HG03103 (cell line): ENCODE measurements around the gene BACE2.
"Not testable (repeated sequence)": the region's sequence is repeated elsewhere in the genome, so short reads cannot be mapped to it uniquely, and the experiment has no call there.

Source experiments
- ATAC-seq: cut with Tn5 transposase; IDR thresholded peaks from one replicate; pipeline ENCODE4 v1.9.1; 2021; ENCODE audit warnings: low read depth; ENCODE audit not compliant: unreplicated experiment

The BACE2 gene

DNA sequence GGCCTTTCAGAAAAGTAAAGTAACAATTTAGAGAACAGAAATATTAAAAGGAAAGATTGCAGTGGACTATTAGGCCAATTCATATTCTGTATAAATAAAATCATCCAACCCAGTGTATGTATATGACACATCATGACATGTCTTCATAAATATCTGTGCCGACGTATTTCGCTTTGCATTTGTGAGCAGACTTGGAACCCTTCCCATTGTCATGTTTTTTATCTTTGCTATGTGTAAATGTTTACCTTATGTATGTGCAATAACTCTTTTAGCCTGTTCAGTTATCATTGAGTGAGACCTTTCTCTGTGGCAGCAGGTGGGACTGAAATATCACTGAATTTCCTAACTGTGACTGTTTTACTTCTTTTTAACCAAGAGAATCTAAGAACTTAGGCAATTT is 90.7 kb downstream of the BACE2 start:
- ATAC-seq = no peak

DNA sequence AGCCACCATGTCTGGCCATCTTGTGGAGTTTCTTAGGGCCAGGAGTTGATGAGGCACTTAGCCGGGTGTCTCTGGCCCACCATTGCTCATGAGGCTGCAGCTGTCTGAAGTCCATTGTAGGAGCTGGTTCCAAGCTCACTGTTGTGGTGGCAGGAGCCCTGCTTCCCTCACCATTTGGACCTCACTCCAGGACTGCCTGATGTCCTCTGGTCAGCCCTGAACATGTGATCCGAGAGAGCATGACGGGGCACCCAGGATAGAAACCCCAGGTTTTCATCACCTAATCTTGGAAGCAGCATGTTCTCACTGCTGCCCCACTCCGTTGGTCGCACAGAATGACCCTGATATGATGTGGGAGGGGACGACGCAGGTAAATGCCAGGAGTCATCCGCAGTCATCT is 92.5 kb downstream of the BACE2 start:
- ATAC-seq = no peak

DNA sequence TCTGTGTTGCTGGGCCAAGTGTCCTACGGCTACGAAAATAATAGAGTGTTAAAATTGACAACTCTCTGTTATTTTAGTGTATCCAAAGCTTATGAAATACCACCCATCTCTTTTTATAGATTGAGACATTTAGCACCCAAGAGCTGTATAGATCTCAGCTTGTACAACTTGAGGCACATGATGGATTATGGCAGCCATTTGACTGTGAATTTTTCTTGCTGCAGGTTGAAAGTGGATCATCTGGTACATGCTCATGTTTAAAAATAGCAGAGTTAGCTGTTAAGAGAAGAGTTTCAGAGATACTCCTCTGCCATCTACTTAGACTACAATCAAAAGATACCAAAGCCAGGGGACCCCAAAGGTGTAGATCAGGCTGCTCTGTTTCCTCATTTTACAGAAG is 99.4 kb downstream of the BACE2 start:
- ATAC-seq = no peak

DNA sequence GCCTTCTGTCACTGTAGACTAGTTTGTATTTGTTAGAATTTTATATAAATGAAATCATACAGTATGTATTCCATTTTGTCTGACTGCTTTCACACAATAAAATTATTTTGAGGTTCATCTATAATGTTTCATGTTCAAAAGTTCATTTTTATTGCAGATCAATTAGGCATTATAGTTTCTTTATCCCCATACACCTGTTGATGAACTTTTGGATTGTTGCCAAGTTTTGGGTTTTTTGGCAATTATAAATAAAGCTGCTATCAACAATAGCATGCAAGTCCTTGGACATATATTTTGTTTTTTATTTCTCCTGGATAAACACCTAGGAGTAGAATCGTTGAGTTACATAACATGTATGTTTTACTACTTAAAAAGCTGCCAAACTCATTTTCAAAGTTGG is 101.6 kb downstream of the BACE2 start:
- ATAC-seq = no peak

DNA sequence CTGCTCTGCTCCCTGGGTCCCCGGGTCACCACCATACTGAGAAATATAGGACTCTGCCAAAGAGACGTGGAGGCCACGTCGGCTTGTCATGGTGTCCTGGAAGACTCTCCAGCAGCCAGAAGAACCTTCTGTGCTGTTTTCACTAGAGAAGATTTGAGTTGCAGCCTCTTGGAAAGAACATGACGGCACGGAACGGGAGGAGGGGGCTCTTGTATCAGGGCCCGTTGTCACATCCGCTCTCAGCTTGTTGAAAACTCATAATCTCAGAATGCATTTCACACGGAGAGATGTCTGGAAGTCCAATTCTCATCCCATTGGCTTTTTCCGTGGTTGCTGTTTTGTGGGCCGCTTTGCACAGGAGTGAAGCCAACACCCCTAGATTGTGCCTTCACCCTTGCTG is 109.2 kb downstream of the BACE2 start:
- no peak for ATAC-seq

DNA sequence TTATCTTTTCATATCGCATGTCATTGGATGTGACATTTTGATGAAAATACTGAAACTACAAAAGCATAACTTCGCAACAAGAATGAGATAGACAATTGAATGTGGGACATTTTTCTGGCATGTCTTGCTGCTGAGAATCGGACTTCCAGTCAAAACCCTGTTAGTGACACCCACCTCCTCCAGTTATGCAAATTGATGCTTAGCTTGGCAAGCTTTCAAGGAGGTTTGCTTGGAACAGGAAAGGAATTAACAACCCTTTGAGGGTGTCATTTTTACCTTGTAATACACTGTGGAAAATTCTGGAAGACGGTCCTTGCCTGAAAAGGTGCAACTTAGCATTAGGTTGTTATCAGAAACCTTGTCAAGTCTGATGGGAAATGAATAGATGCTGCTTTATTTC is 109.9 kb downstream of the BACE2 start:
- no peak for ATAC-seq

DNA sequence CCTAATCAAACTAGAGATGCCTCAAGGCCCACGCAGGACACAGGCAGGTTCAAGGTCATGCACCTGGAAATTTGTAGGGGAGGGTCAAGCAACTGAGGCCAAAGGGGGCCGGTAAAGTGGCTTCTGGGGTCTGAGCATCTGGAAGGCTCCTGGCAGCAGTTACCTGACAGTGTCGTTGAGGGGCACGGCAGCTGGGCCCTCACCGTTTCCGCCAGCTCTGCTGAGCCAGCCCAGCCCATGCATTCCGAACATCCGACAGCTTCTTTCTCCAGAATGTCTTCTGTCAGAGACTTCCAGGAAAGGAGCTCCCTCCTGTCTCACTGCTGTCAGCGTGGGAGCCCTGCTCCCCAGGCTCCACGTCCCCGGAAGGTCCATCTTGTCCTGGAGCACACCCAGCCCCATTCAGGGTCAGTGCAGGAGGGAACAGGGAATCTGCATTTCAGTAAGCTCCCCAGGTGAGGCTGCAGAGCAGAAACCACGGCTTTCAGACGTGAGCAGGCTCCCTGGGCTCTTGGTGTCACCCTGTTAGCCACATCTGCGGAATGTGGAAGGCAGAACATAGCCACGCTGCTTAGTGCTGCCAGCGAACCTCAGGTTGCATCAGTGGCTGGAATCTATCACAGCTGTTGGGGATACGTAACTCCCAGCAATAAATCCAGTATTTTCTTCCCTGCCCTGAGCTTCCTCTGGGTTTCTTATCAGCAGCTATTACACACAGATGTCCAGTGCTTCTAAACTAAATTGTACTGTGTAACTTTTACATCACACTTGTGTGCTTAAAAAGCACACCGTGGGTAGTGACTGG is 112.4 kb downstream of the BACE2 start:
- ATAC-seq = no peak

DNA sequence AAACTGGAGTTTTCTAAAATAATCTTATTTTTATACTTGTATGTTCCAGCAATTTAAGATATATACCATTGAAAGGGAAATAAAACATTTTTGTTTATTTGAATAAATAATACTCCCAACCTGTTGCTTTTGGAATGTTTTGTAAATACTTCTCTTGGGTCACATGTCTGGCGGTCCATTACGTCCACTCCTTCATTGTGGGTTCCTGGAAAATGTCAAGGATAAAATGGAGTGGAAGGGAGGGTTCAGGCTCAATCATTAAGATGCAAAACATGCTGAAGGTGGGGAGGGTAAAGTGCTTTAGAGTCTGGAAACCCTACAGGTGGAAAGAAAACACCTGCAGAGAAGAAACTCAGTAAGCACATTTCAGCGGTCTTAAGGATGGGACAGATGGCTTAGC is 114.5 kb downstream of the BACE2 start:
- no peak for ATAC-seq

DNA sequence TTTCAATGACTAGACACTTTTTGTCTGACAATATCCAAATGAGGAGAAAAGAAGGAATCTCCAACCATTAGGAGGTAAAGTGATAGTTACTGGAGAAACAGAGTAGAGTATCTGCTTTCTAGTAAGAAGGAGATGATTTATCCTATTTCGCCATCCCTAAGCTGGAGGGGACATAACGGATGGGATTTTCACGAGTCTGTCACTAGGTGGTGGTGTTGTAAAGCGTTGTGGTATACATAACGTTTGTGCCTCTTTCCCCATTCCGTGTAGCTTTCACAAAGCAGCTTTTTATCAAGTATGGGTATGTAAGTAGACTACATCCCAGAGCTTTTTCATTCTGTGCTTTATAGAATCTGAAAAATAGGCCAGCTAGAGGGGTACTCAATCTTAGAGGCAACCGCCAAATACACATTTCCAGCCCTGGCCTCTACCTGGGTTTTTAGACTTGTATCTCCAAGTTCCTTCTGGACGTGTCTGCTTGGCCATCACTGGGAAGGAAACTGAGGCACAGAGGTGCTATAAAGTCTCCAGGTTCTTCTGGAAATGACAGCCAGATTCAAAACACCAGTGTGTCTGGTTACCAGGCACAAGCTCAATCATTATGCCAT is 115.4 kb downstream of the BACE2 start:
- ATAC-seq = no peak

DNA sequence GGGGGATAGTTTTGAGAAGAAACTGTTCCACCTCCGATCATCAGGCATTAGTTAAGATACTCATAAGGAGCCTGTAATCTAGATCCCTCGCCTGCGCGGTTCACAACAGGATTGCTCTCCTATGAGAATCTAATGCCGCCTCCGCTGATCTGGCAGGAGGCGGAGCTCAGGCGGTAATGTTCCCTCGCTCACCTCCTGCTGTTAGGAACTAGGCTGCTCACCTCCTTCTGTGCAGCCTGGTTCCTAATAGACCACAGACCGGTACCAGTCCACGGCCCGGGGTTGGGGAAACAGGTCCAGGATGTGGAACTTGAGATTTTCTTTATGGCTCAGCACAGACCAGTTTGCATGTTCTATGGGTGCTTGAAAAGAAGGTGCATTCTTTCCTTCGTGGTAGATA is 121.5 kb downstream of the BACE2 start:
- ATAC-seq = no peak

DNA sequence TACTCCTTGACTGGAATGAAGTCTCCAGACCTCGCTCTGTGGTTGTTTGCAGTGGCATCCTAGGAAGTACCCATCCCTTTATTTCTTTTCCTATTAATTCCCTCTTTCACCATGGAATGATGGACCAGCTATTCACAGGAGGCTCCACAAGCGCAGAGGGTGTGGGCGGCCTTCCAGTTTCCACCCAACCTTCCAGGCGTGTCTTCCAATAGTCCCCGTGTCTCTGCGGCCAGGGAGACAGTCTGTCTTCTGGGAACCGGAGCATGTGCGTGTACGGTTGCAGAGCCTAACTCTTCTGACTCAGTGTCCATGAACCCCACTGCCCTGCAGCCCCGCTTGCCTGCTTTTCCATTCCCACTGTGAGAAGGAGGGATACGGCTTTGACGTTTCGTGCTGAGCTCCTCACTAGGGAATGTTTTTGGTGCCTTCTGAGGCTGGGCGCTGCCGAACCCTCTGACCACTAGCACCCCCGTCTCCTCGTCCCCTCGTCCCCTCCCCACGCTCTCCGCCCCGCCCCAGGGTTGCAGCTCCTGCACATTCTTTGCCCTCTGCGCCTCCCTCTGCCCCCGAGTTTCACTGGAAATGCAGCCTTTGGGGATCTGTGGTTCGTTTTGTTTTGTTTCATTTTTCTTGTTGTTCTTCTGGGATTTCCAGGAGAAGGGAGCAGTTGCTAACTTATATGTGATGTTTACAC is 122.3 kb downstream of the BACE2 start:
- ATAC-seq = no peak

DNA sequence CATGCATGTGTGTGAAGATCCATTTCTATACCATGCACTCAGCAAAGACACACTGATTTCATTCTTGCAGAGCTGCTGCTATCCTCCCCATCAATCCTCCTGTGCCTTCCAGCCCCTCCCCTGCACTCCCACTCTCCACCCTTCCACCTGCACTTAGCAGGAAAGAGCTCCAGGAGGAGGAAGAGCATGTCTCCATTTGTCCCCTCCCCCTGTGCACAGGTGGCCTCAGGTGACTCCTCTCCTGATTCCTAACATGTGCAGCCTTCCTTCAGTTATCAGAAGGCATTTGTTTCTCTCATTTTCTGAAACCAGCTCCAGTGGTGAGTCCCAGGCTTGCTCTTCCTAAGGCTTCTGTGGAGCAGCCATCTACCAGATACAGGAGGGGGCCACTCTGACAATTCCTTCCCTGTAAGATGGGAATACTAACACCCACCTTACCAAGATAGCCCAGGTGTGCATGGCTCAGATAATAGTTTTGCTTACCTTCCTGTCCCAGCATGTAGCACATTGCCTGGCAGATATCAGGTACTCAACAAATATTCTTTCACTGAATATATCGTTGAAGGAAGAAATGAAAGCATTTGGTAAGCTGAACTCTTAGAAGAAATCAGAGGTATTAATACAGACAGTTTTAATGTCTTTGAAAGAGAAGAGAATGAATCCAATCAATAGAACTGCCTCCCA is 126.7 kb downstream of the BACE2 start:
- ATAC-seq = no peak

DNA sequence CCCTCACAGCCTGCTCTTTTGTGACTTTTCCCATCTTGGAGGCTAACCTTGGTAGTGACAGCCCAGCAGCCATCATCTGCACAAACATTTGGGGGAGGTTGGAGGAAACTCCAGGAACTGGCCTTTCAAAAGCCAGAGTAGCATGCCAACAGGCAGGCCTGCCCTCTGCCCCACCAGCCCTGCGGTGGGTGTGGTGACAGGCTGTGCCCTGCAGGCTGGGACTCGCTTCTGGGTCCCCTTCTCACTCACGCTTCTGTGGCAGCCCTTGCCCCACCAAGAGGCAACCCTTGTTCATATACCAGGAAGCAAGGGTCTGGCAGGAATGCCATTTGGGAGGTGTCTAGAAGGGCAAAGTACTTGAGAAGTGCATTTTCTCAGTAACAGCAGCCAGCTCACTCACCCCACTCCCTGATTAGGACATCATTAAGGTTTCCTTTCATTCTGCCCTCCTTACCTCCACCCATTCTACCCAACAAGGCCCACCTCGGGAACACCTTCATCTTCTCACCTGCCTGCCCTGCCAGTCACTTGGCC is 127.8 kb downstream of the BACE2 start:
- ATAC-seq = no peak

DNA sequence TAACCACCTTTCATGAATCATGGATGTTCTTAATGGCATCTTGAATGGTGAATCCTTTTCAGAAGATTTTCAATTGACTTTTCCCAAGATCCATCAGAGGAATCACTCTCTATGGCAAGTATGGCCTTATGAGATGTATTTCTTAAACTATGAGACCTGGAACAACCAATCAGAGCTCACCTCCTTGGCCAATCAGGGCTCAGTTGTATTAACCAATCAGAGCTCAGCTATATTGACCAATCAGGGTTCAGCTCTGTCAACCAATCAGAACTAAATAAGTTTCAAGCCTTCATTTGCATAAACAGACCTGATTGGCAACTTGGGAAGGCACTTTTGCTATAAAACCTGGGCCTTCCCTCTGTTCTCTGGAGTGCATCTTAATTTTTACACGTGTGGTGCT is 135.0 kb downstream of the BACE2 start:
- no peak for ATAC-seq

DNA sequence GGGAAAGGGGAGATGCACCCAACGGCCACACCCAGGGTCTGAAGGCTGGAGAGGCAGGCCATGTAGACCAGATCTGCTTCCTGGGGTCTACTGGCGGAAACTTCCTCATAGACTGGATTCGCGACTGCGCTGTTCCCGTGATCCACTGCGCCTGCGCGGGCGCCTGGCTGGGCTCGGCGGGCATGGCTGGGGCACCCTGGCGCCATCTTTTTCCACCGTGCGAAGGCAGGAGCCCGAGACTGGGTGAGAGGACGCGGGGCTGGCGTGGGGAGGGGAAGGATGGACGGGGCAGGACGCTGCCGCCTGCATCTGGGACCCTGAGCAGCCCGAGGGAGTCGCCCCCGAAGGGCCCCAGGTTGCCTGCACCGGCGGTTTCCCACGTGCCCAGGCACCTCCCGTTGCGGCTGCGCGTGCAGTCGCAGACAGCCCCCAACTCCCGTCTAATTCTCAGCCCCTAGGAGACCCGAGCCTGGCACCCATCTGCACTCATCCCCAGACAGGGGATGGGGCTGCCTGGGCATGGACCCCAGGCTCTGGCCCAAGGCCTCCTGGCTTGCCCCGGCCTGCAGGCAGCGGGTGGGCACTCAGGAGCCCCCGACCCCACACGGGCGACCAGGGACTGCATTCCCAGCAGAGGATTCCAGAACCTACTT is 136.2 kb downstream of the BACE2 start:
- no peak for ATAC-seq

DNA sequence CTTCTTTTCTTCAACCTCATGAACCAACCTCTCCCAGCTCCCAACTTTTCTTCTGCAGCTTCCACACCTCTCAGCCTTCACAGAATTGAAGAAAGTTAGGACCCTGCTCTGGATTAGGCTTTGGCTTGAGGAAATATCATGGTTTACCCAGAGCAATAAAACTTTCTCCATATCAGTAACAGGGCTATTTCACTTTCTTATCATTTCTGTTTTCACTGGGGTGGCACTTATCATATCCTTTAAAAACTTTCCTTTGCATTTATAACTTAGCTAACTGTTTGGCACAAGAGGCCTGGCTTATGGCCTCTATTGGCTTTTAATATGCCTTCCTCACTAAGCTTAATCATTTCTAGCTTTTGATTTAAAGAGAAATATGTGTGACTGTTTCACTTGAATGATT is 139.3 kb downstream of the BACE2 start:
- ATAC-seq = no peak

DNA sequence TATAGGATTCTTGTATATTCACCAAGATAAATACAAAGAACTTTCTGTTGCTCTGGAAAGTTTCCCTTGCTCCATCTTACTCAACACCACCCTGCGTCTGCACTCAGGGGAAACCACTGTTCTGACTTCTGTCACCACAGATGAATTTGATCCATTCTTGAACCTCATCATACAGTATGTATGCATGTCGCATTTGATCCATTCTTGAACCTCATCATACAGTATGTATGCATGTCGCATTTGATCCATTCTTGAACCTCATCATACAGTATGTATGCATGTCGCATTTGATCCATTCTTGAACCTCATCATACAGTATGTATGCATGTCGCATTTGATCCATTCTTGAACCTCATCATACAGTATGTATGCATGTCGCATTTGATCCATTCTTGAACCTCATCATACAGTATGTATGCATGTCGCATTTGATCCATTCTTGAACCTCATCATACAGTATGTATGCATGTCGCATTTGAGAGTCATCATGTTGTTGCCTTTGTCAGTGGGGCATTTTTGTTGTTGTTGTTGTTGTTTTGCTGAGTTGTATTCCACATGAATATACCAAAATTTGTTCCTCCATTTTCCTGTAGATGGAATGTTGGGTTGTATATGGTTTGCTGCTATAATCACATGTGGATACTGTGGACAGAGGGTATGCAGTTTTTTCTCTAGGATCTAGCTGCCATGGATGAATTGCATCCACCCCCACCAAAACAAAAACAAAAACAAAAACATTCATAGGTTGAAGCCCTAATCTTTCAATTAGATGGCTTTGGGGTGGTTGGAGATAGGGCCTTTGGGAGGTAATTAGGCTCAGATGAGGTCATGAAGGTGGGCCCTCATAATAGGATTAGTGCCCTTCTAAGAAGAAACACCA is 145.6 kb downstream of the BACE2 start:
- ATAC-seq = not testable (repeated sequence)

DNA sequence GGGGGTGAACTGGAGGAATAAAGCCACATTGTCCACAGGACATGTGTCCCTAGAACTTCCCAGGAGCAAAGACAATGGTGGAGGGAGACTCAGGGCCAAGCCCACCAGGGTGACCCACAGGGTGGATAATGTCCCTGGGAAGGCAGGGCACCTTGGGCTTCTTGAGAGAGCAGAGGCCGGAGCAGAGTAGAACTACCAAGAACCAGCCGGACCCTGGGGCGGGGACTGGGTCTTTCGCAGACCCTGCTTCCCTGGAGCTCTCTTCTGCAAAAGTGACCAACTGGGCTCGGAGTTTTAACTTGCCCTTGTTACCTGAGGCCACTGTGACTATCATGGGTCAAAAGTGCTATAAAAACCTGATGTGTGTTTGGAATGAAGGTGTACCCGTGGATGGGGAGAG is 147.8 kb downstream of the BACE2 start:
- no peak for ATAC-seq

DNA sequence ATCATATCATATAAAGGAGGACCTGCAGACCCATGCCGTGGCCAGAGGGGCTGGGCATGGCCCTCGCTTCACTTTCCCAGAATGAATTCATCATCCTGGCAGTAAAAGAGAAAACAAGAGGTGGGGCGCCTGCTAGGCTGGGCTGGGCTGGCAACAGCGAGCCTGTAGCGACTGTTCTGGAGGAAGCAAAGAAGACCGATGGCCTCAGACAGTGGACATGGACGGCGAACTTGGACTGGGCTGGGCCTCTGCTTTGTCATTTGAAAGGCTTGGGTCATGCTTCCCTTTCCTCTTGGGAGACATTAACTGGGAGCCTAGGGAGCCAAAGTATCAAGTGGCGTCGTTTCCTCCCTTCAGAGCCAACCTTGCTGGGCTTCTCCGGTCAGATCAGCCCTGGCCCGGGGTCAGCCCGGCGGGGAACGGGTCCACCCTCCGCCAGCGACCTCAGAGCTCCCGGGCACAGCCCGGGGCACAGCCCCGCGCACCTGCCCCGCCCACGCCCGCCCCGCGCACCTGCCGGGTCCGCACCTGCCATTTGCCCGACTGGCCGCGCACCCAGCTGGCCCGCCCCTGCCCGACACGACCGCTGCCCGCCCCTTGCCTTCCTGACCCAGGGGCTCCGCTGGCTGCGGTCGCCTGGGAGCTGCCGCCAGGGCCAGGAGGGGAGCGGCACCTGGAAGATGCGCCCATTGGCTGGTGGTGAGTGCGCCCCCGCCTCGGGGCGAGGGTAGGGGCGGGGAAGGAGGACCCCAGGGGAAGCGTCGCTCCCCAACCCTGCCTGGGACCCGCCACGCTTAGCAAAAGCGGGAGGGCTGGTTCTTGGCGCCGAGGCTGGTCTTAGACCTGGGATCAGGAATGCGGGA is 148.5 kb downstream of the BACE2 start, which contains the start of gene FAM3B:
TSS of gene FAM3B (plus strand) at position 602 of the 863 bp plus-strand sequence. CDS start at position 681, 79 bp downstream.
- ATAC-seq = no peak
